Nephron progenitor cell (in vitro differentiated cells): ENCODE data around the gene DNAH17.
A peak's percentile ranks its signal among the peaks of the same experiment; 100 is the strongest.

ENCODE experiments used
- DNase-seq: peaks from one replicate; pipeline ENCODE4 v3.0.0; 2021
- H3K27ac Mint-ChIP-seq: 2 replicates; pipeline ENCODE4 v1.8.0; 2021; ENCODE audit warnings: mild to moderate bottlenecking, moderate library complexity, mixed read lengths
- H3K27me3 Mint-ChIP-seq: 2 replicates; pipeline ENCODE4 v1.8.0; 2021; ENCODE audit warnings: mild to moderate bottlenecking, low read depth, mixed read lengths; ENCODE audit not compliant: poor library complexity
- H3K36me3 Mint-ChIP-seq: 2 replicates; pipeline ENCODE4 v1.8.0; 2021; ENCODE audit warnings: low read depth, mixed read lengths
- H3K4me1 Mint-ChIP-seq: 2 replicates; pipeline ENCODE4 v1.8.0; 2021; ENCODE audit warnings: mixed read lengths
- H3K4me3 Mint-ChIP-seq: 2 replicates; pipeline ENCODE4 v1.8.0; 2021; ENCODE audit warnings: mild to moderate bottlenecking, moderate library complexity, mixed read lengths
- H3K9me3 Mint-ChIP-seq: 2 replicates; pipeline ENCODE4 v1.8.0; 2021; ENCODE audit warnings: mild to moderate bottlenecking, moderate library complexity, mixed read lengths
- TF ChIP-seq, protein P1 (sequence below): fragments of 200-600 bp; sonication (generic); IDR thresholded peaks from 2 replicates; pipeline ENCODE4 v1.5.0; 2021; ENCODE audit warnings: antibody characterized with exemption

The DNAH17 gene

DNA sequence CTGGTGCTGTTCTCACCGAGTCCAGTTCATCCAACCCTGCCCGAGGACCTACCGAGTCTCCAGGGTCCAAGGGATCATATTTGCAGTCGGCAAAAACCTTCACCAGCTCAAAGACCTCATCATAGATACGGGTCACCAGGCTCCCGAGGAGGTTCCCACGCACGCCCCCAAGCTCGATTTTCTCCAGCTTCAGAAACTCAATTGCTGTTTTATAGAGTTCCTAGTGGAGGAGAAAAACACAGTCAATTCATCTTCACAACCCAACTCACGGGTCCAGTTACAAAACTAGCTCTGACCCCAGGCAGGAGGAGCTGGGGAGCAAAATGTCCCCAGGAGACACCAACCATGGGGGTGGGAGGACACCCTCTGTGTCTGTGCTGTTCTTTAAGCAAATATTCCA is 10.2 kb downstream of the DNAH17 start:
- Mint-ChIP-seq H3K27me3 (peaks cover 40% of the 10 kb centered on the region), H3K4me1 (peaks cover 30% of the 10 kb centered on the region), H3K4me3 (peak overlapping the region; percentile 28), H3K27ac (peak overlapping the region; percentile 79), H3K36me3 (no peaks in the 10 kb centered on the region), H3K9me3 (peaks cover 5% of the 10 kb centered on the region)
- no peak for DNase-seq
- TF ChIP-seq, protein P1, sequence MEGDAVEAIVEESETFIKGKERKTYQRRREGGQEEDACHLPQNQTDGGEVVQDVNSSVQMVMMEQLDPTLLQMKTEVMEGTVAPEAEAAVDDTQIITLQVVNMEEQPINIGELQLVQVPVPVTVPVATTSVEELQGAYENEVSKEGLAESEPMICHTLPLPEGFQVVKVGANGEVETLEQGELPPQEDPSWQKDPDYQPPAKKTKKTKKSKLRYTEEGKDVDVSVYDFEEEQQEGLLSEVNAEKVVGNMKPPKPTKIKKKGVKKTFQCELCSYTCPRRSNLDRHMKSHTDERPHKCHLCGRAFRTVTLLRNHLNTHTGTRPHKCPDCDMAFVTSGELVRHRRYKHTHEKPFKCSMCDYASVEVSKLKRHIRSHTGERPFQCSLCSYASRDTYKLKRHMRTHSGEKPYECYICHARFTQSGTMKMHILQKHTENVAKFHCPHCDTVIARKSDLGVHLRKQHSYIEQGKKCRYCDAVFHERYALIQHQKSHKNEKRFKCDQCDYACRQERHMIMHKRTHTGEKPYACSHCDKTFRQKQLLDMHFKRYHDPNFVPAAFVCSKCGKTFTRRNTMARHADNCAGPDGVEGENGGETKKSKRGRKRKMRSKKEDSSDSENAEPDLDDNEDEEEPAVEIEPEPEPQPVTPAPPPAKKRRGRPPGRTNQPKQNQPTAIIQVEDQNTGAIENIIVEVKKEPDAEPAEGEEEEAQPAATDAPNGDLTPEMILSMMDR = no peak

DNA sequence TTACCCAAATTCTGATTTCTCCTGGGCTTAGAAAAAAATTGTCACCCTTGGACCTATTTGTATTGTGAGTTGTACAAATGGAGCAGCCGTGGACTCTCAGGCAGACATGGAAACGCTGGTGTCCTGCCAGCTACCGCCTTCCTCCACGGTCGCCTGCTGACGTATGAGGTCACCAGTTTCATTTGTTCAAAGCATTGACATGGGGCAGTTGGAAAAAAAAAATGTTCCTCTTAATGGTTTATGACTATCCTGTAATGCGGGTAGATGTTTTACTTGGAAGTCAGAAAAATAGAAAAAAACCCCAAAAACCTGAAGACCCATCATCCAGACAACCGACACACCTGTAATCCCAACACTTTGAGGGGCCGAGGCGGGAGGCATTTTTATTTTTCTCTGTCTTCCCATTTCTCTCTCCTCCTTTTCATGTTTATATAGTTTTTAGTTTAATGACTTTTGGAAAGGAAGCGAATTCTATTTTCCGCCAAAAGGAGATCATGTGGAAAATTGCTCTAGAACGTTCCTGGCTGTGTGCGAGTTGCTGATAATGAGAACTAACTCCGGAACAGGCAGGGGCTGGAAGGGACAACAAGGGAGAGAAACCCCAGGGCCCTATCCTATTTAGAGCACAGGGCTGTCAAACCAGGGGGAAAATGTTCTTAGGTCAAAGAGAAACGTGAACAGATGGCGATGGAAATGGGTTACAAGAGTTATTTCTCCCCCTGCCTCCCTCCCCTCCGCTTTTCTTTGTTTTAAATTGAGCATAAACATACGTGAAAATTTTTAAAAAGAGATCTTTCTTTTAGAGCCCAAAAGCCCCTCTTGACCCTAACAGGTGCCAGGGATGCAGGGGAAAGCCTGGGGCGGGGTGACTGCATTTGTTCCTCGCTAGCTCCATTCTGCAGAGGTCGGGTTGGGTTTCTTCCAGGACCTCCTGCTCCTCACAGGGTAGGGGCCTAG is 13.7 kb downstream of the DNAH17 start:
- H3K4me1 Mint-ChIP-seq = peaks cover 24% of the 10 kb centered on the region
- no peak overlapping the region for H3K4me3 Mint-ChIP-seq
- DNase-seq = no peak
- TF ChIP-seq, protein P1 = no peak
- no peaks in the 10 kb centered on the region for H3K36me3 Mint-ChIP-seq
- H3K9me3 Mint-ChIP-seq = peaks cover 5% of the 10 kb centered on the region
- peaks cover 37% of the 10 kb centered on the region for H3K27me3 Mint-ChIP-seq
- H3K27ac Mint-ChIP-seq = no peak overlapping the region

DNA sequence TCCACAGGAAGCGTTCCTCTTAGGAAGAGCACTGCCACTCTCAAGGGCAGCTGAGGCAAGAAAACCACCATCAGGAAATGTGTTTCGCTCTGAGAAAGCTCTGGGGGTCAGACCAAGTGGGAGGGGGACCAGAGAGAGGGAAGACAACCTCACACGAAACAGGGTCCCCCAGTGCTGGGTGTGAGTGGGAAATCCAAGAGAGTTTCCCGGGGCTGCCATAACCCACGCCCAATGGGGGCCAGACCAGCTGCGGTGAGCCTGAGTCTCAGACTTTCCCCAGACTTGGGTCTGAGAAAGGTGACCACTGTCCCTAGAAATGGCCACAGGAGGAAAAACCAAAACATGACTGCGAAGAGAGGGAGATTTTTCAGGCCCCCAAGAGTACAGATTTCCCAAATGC is 14.5 kb downstream of the DNAH17 start:
- no peak for DNase-seq
- peaks cover 36% of the 10 kb centered on the region for H3K27me3 Mint-ChIP-seq
- peaks cover 5% of the 10 kb centered on the region for H3K9me3 Mint-ChIP-seq
- H3K27ac Mint-ChIP-seq = no peak overlapping the region
- peaks cover 16% of the 10 kb centered on the region for H3K4me1 Mint-ChIP-seq
- H3K36me3 Mint-ChIP-seq = no peaks in the 10 kb centered on the region
- no peak overlapping the region for H3K4me3 Mint-ChIP-seq
- TF ChIP-seq, protein P1 = no peak

DNA sequence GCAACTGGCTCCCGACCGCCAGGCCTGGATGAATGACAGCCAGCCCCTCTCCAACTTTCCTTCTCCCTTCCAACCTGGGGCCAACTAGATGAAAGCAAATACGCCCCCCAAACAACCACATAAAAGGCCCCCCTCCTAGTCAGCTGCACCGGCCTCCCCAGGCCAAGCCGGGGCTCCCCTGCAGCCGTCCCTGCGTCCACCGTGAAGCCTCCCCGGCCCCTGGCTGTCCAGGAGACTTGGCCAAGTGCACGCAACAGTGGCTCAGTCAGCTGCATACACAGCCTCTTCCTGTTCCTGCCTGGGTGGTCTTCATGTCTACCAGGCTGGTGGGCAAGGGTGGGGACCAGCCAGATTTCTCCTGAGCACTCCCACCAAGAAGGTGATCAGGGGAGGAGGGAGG is 16.0 kb downstream of the DNAH17 start:
- Mint-ChIP-seq H3K36me3 (no peaks in the 10 kb centered on the region), H3K27ac (no peak overlapping the region), H3K27me3 (peaks cover 28% of the 10 kb centered on the region), H3K4me3 (no peak overlapping the region), H3K4me1 (peaks cover under 1% of the 10 kb centered on the region), H3K9me3 (no peaks in the 10 kb centered on the region)
- DNase-seq = no peak
- TF ChIP-seq, protein P1 = no peak

DNA sequence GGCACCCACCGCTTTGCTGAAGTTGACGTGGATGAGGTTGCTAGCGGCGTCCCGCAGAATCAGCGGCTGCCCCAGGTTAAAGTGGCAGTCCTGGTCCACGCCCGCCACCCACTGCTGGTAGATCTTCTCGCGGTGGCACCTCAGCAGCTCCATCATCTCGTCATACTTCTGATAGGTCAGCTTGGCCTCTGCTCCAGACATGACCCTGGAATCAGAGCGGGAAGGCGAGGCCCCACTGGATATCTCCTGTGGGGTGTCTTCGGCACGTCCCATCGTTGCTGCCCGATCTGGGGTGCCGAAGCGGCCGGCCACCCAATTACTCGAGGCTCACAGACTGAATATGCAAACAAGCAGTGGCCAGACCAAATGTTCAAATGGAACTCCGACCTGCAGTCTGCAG is 16.5 kb downstream of the DNAH17 start:
- H3K4me1 Mint-ChIP-seq = no peaks in the 10 kb centered on the region
- H3K27ac Mint-ChIP-seq = no peak overlapping the region
- H3K4me3 Mint-ChIP-seq = no peak overlapping the region
- DNase-seq = no peak
- H3K27me3 Mint-ChIP-seq = peaks cover 28% of the 10 kb centered on the region
- no peaks in the 10 kb centered on the region for H3K9me3 Mint-ChIP-seq
- TF ChIP-seq, protein P1 = no peak
- H3K36me3 Mint-ChIP-seq = no peaks in the 10 kb centered on the region
